A673 (cell line): ENCODE results near the gene GRIK3.

Experiments used
- EZH2 ChIP-seq: fragments of 200-600 bp; sonication (generic); IDR thresholded peaks from 2 replicates; pipeline ENCODE4 v1.6.1; 2017; ENCODE audit warnings: borderline replicate concordance, low read depth, mild to moderate bottlenecking, mixed read lengths, antibody characterized with exemption, low read length; ENCODE audit not compliant: poor library complexity, severe bottlenecking
- TF ChIP-seq, protein P1 (sequence below): fragments of 300-800, 200-600 bp; sonication (generic); conservative IDR thresholded peaks from 2 replicates; pipeline ENCODE4 v1.5.1; 2017; ENCODE audit warnings: low read depth, mild to moderate bottlenecking, antibody characterized with exemption, low read length, moderate library complexity, mixed read lengths

DNA sequence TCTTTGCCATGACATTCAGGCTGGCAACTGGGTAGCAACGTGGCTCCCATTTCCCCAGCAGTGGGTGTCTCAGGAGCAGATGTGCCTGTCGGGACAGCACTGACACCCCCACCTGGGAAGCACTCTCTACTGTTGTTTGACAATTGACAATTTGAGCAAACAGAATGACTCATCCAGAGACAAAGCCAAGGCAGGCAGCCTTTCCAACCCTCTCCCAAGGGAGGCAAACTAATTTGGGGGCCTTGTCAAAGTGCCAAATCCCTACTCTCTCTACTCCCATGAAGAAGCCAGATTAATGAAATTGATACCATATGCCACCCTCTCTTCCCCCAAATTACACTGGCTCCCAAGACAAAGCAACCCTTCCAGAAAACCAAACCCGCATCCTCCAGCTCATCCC lies 65.6 kb downstream of the GRIK3 start:
- TF ChIP-seq, protein P1, sequence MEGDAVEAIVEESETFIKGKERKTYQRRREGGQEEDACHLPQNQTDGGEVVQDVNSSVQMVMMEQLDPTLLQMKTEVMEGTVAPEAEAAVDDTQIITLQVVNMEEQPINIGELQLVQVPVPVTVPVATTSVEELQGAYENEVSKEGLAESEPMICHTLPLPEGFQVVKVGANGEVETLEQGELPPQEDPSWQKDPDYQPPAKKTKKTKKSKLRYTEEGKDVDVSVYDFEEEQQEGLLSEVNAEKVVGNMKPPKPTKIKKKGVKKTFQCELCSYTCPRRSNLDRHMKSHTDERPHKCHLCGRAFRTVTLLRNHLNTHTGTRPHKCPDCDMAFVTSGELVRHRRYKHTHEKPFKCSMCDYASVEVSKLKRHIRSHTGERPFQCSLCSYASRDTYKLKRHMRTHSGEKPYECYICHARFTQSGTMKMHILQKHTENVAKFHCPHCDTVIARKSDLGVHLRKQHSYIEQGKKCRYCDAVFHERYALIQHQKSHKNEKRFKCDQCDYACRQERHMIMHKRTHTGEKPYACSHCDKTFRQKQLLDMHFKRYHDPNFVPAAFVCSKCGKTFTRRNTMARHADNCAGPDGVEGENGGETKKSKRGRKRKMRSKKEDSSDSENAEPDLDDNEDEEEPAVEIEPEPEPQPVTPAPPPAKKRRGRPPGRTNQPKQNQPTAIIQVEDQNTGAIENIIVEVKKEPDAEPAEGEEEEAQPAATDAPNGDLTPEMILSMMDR: no peak
- TF ChIP-seq EZH2: no peak
